ENCODE measurements around the gene BCL2L14. TPM values are rescaled to one million over a fixed set of nuclear protein-coding genes. Genes with fewer than 3 reads are reported as not detected.
"Not testable (repeated sequence)": the region's sequence is repeated elsewhere in the genome, so short reads cannot be mapped to it uniquely, and the experiment has no call there.

BCL2L14 gene
- total RNA-seq, 4 donors from 2014 or later, result not detected

DNA sequence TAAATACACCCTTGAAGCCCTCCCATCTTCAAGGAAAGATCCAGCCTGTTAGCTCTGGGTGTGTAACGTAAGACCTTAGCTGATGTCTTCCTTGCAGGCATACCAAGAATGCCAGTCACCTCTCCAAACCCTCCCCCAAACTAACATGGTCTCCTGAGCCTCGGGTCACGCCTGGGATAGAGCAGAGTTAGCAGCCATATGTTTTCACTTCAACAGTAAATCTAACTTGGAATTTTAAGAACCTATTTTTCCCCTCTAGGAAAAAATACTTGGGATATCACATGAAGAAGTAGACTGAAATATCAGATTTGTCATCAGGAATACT, 27.9 kb downstream of the BCL2L14 start:
- WGBS, 2 donors, result 74 to 80% methylated on average over 3 of the region's 3 CpGs
- DNase-seq (ENCODE audit: low spot score in 2 of 2), result no peak
- H3K4me3 ChIP-seq (ENCODE audit: low read depth, poor library complexity, severe bottlenecking), result no peak overlapping the region
- intact Hi-C loops (cut with DNase I; ENCODE audit: low total_unique reads), result no loop called here
- TF ChIP-seq POLR2A (IDR thresholded peaks at IDR 0.05), result no peak
- TF ChIP-seq, protein P1, sequence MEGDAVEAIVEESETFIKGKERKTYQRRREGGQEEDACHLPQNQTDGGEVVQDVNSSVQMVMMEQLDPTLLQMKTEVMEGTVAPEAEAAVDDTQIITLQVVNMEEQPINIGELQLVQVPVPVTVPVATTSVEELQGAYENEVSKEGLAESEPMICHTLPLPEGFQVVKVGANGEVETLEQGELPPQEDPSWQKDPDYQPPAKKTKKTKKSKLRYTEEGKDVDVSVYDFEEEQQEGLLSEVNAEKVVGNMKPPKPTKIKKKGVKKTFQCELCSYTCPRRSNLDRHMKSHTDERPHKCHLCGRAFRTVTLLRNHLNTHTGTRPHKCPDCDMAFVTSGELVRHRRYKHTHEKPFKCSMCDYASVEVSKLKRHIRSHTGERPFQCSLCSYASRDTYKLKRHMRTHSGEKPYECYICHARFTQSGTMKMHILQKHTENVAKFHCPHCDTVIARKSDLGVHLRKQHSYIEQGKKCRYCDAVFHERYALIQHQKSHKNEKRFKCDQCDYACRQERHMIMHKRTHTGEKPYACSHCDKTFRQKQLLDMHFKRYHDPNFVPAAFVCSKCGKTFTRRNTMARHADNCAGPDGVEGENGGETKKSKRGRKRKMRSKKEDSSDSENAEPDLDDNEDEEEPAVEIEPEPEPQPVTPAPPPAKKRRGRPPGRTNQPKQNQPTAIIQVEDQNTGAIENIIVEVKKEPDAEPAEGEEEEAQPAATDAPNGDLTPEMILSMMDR (IDR thresholded peaks at IDR 0.05), result no peak

GRCh38 chr12:12099102-12099501, 28.4 kb downstream of the BCL2L14 start:
- 76 to 81% methylated on average over 6 of the region's 6 CpGs for WGBS, 2 donors
- TF ChIP-seq POLR2A (IDR thresholded peaks at IDR 0.05), result no peak
- TF ChIP-seq, protein P1 (IDR thresholded peaks at IDR 0.05), result no peak
- DNase-seq (ENCODE audit: low spot score in 2 of 2), result no peak
- intact Hi-C loops (cut with DNase I; ENCODE audit: low total_unique reads), result no loop called here
- no peak overlapping the region for H3K4me3 ChIP-seq (ENCODE audit: low read depth, poor library complexity, severe bottlenecking)

DNA sequence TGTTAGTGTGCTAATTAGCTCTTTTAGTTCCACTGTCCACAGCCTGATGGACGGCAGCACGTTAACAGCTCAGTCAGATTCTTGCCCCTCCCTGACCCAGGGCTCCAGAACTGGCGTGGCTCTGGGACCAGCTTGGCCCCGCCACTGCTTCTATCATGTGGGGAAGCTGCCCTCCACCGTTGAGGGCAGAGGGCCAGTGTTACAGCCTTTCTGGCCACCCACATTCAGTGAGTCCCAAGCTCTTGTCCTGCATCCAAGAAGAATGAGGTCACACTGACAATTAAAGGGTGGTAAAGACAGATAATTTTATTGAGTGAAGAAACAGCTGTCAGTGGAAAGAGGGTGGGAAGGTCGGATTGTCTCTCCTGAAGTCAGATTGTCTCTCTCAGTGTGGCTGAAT, 36.9 kb downstream of the BCL2L14 start:
- no peak overlapping the region for H3K4me3 ChIP-seq (ENCODE audit: low read depth, poor library complexity, severe bottlenecking)
- WGBS, 2 donors, result 78 to 79% methylated on average over 6 of the region's 6 CpGs
- intact Hi-C loops (cut with DNase I; ENCODE audit: low total_unique reads), result no loop called here
- DNase-seq (ENCODE audit: low spot score in 2 of 2), result no peak
- no peak for TF ChIP-seq POLR2A (IDR thresholded peaks at IDR 0.05)
- TF ChIP-seq, protein P1 (IDR thresholded peaks at IDR 0.05), result no peak

DNA sequence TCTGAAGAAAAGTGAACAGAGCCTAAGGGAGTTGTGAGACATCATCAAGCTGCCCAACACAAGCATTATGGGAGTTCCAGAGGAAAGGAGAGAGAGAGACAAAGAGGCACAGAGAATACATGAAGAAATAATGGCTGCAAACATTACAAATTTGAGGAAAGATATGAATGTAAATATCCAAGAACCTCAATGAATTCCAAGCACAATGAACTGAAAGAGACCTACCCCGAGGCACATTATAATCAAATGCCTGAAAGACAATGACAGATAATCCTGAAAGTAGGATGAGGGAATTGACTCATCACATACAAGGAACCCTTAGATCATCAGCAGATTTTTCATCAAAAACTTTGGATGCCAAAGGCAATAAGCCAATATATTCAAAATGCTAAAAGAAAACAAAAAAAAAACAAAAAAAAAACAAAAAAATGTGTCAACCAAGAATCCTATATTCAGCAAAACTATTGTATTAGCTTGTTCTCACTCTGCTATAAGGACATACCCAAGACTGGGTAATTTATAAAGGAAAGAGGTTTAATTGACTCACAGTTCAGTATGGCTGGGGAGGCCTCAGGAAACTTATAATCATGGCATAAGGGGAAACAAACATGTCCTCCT, 37.8 kb downstream of the BCL2L14 start:
- no peak overlapping the region for H3K4me3 ChIP-seq (ENCODE audit: low read depth, poor library complexity, severe bottlenecking)
- WGBS, 2 donors, result 86 to 88% methylated on average over 1 of the region's 1 CpG
- intact Hi-C loops (cut with DNase I; ENCODE audit: low total_unique reads), result no loop called here
- DNase-seq (ENCODE audit: low spot score in 2 of 2), result no peak
- TF ChIP-seq, protein P1 (IDR thresholded peaks at IDR 0.05), result no peak
- no peak for TF ChIP-seq POLR2A (IDR thresholded peaks at IDR 0.05)

DNA sequence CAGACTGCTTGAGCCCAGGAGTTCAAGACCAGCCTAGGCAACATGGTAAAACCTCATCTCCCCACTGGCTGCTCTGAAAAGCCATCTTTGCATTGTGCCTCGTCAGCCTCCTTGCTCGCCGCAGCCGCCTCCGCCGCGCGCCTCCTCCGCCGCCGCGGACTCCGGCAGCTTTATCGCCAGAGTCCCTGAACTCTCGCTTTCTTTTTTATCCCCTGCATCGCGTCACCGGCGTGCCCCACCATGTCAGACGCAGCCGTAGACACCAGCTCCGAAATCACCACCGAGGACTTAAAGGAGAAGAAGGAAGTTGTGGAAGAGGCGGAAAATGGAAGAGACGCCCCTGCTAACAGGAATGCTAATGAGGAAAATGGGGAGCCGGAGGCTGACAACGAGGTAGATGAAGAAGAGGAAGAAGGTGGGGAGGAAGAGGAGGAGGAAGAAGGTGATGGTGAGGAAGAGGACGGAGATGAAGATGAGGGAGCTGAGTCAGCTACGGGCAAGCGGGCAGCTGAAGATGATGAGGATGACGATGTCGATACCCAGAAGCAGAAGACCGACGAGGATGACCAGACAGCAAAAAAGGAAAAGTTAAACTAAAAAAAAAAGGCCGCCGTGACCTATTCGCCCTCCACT, 40.3 kb downstream of the BCL2L14 start:
- WGBS, 2 donors, result 97 to 98% methylated on average over 34 to 36 of the region's 37 CpGs
- DNase-seq (ENCODE audit: low spot score in 2 of 2); intact Hi-C loops (cut with DNase I; ENCODE audit: low total_unique reads); H3K4me3 ChIP-seq (ENCODE audit: low read depth, poor library complexity, severe bottlenecking): not testable (repeated sequence)

DNA sequence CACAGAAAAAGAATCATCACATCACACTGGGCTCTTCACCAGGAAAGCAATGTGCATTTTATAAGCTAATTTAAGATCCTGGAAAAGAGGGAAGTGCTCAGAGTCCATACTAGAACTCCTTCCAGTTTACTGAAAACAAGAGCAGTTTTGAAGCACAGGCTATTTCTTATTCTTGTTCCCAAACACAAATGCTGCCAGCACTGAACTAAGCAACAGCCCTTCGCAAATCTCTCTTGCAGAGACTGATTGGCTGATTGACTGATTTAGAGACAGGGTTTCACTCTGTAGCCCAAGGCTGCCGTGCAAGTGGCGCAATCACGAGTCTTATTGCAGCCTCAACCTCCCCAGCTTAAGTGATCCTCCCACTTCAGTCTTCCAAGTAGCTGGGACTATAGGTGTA, 44.8 kb downstream of the BCL2L14 start:
- intact Hi-C loops (cut with DNase I; ENCODE audit: low total_unique reads), result no loop called here
- TF ChIP-seq, protein P1 (IDR thresholded peaks at IDR 0.05), result no peak
- no peak for TF ChIP-seq POLR2A (IDR thresholded peaks at IDR 0.05)
- WGBS, 2 donors, result 58 to 74% methylated on average over 4 of the region's 4 CpGs
- DNase-seq (ENCODE audit: low spot score in 2 of 2), result no peak
- H3K4me3 ChIP-seq (ENCODE audit: low read depth, poor library complexity, severe bottlenecking), result no peak overlapping the region

All from lower leg skin (tissue), 4 donors.